HG03442 (cell line): ENCODE results near the gene LRRC55.
"Not testable (repeated sequence)": the region's sequence is repeated elsewhere in the genome, so short reads cannot be mapped to it uniquely, and the experiment has no call there.

Experiments
- ATAC-seq: cut with Tn5 transposase; IDR thresholded peaks from one replicate; pipeline ENCODE4 v1.9.1; 2021; ENCODE audit warnings: mild to moderate bottlenecking, moderate library complexity; ENCODE audit not compliant: unreplicated experiment

LRRC55 gene

GRCh38 chr11:57160665-57161064 is 21.1 kb upstream of the LRRC55 start:
- ATAC-seq: no peak

- ATAC-seq: no peak
These were observed 20.4 kb upstream of the LRRC55 start for GRCh38 chr11:57161351-57161750.

GRCh38 chr11:57162179-57162898 is 19.4 kb upstream of the LRRC55 start:
- no peak for ATAC-seq

- no peak for ATAC-seq
These were observed 18.4 kb upstream of the LRRC55 start for GRCh38 chr11:57163160-57163868.

GRCh38 chr11:57164317-57164716 is 17.4 kb upstream of the LRRC55 start:
- ATAC-seq: no peak

GRCh38 chr11:57167125-57167846 is 14.5 kb upstream of the LRRC55 start:
- ATAC-seq: no peak

- not testable (repeated sequence) for ATAC-seq
These were observed 11.9 kb upstream of the LRRC55 start for GRCh38 chr11:57169732-57170313.

GRCh38 chr11:57172031-57172430 is 9.7 kb upstream of the LRRC55 start:
- no peak for ATAC-seq

GRCh38 chr11:57174656-57175055 is 7.1 kb upstream of the LRRC55 start:
- no peak for ATAC-seq

GRCh38 chr11:57175478-57175877 is 6.3 kb upstream of the LRRC55 start:
- ATAC-seq: no peak

- no peak for ATAC-seq
These were observed 3.4 kb upstream of the LRRC55 start for GRCh38 chr11:57178334-57178733.

GRCh38 chr11:57179681-57180080 is 2.1 kb upstream of the LRRC55 start:
- ATAC-seq: no peak

- ATAC-seq: no peak
These were observed 1.6 kb upstream of the LRRC55 start for GRCh38 chr11:57180081-57180561.

- no peak for ATAC-seq
These were observed 789 bp upstream of the LRRC55 start for GRCh38 chr11:57180964-57181363.

- no peak for ATAC-seq
These were observed 1.1 kb downstream of the LRRC55 start for GRCh38 chr11:57182896-57183295.

- no peak for ATAC-seq
These were observed 8.8 kb downstream of the LRRC55 start for GRCh38 chr11:57190548-57190947.

- ATAC-seq: no peak
These were observed 9.8 kb downstream of the LRRC55 start for GRCh38 chr11:57191311-57192219.

GRCh38 chr11:57192316-57192715 is 10.6 kb downstream of the LRRC55 start:
- no peak for ATAC-seq

- no peak for ATAC-seq
These were observed 14.8 kb downstream of the LRRC55 start for GRCh38 chr11:57196596-57196995.

- no peak for ATAC-seq
These were observed 16.0 kb downstream of the LRRC55 start for GRCh38 chr11:57197762-57198161.
